ENCODE results near the gene PLEKHS1.

The PLEKHS1 gene

DNA sequence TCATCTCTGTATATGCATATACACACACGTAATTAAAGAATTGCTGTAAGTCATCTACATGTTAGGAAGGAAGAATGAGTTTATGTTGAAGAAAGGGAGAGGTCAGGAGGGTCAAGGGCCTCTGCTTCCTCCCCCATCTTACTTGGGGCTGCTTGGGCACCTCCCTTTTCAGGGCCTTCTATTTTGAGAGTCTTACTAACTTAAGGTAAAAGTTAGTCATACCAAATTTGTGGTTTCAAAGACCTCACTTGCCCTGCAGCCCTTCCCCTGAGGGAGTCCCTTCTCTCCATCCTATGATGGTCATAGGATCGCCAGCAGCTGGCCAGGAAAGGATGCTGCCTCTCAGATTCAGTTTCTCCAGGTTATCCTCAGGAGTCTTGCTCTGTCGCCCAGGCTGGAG, 2.6 kb downstream of the PLEKHS1 start:
- H3K27me3 ChIP-seq (ENCODE audit: insufficient read depth, poor library complexity, severe bottlenecking) = no peaks in the 10 kb centered on the region
- TF ChIP-seq SPI1 (IDR thresholded peaks at IDR 0.05; ENCODE audit: borderline replicate concordance, low read depth) (no peak), GABPA (IDR thresholded peaks at IDR 0.05; ENCODE audit: low read depth) (no peak), POLR2AphosphoS5 (IDR thresholded peaks at IDR 0.05; ENCODE audit: low read depth) (no peak)
- TF ChIP-seq, protein P1, sequence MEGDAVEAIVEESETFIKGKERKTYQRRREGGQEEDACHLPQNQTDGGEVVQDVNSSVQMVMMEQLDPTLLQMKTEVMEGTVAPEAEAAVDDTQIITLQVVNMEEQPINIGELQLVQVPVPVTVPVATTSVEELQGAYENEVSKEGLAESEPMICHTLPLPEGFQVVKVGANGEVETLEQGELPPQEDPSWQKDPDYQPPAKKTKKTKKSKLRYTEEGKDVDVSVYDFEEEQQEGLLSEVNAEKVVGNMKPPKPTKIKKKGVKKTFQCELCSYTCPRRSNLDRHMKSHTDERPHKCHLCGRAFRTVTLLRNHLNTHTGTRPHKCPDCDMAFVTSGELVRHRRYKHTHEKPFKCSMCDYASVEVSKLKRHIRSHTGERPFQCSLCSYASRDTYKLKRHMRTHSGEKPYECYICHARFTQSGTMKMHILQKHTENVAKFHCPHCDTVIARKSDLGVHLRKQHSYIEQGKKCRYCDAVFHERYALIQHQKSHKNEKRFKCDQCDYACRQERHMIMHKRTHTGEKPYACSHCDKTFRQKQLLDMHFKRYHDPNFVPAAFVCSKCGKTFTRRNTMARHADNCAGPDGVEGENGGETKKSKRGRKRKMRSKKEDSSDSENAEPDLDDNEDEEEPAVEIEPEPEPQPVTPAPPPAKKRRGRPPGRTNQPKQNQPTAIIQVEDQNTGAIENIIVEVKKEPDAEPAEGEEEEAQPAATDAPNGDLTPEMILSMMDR (IDR thresholded peaks at IDR 0.05; ENCODE audit: insufficient read depth, low read length) = no peak
- TF ChIP-seq, protein P2, sequence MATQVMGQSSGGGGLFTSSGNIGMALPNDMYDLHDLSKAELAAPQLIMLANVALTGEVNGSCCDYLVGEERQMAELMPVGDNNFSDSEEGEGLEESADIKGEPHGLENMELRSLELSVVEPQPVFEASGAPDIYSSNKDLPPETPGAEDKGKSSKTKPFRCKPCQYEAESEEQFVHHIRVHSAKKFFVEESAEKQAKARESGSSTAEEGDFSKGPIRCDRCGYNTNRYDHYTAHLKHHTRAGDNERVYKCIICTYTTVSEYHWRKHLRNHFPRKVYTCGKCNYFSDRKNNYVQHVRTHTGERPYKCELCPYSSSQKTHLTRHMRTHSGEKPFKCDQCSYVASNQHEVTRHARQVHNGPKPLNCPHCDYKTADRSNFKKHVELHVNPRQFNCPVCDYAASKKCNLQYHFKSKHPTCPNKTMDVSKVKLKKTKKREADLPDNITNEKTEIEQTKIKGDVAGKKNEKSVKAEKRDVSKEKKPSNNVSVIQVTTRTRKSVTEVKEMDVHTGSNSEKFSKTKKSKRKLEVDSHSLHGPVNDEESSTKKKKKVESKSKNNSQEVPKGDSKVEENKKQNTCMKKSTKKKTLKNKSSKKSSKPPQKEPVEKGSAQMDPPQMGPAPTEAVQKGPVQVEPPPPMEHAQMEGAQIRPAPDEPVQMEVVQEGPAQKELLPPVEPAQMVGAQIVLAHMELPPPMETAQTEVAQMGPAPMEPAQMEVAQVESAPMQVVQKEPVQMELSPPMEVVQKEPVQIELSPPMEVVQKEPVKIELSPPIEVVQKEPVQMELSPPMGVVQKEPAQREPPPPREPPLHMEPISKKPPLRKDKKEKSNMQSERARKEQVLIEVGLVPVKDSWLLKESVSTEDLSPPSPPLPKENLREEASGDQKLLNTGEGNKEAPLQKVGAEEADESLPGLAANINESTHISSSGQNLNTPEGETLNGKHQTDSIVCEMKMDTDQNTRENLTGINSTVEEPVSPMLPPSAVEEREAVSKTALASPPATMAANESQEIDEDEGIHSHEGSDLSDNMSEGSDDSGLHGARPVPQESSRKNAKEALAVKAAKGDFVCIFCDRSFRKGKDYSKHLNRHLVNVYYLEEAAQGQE (IDR thresholded peaks at IDR 0.05; ENCODE audit: insufficient replicate concordance, low read depth) = no peak

DNA sequence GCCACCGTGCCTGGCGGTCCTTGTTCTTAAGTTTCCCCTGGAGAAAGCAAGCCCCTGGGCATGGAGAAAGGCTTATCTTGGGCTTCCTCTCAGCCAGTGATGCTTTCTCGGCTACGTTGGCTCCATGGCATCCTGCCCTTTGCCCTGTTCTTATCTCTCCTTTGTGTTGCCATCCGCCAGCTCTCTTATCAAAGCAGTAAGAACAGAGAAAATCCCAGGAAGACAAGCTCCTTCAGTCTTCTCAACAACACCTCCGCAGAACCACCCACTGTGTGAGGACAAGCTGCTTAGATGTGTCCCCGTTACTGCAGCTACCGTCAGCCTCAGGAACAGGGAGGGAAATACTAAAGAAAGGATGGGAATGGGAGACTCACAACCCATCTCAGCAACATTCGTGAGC, 3.3 kb downstream of the PLEKHS1 start:
- Histone ChIP-seq H3K4me3 (replicated peaks; ENCODE audit: insufficient read depth, low read length) (no peak overlapping the region), H3K27ac (replicated peaks) (no peak overlapping the region), H3K27me3 (ENCODE audit: insufficient read depth, poor library complexity, severe bottlenecking) (no peaks in the 10 kb centered on the region)
- TF ChIP-seq, protein P1 (IDR thresholded peaks at IDR 0.05; ENCODE audit: insufficient read depth, low read length) = no peak
- TF ChIP-seq GABPA (IDR thresholded peaks at IDR 0.05; ENCODE audit: low read depth) (no peak), POLR2AphosphoS5 (IDR thresholded peaks at IDR 0.05; ENCODE audit: low read depth) (no peak), SPI1 (IDR thresholded peaks at IDR 0.05; ENCODE audit: borderline replicate concordance, low read depth) (no peak)
- TF ChIP-seq, protein P2 (IDR thresholded peaks at IDR 0.05; ENCODE audit: insufficient replicate concordance, low read depth) = no peak
- DNase-seq (ENCODE audit: low read depth in 1 of 2, low spot score in 1 of 2) = no peak

More for the DNA sequence above, 2.6 kb downstream of the PLEKHS1 start:
- no peak for DNase-seq (ENCODE audit: low read depth in 1 of 2, low spot score in 1 of 2)
- no peak overlapping the region for H3K4me3 ChIP-seq (replicated peaks; ENCODE audit: insufficient read depth, low read length)
- H3K27ac ChIP-seq (replicated peaks) = no peak overlapping the region

DNA sequence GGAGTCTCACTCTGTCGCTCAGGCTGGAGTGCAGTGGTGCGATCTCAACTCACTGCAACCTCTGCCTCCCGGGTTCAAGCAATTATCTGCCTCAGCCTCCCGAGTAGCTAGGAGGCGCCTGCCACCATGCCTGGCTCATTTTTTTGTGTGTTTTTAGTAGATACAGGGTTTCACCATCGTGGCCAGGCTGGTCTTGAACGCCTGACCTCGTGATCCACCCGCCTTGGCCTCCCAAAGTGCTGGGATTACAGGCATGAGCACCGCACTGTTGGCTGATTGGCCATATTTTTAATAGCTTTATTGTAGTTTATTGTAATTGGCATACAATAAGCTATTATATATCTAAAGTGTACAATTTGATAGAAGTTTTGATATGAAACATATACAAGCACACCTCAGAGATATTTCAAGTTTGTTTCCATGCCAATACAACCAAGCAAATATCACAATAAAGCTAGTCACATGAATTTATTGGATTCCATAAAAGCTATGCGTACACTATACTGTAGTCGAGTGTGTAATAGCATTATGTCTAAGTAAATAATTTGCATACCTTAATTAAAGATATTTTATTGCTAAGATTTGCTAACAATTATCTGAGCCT, 5.6 kb downstream of the PLEKHS1 start:
- Histone ChIP-seq H3K4me3 (replicated peaks; ENCODE audit: insufficient read depth, low read length) (no peak overlapping the region), H3K27ac (replicated peaks) (no peak overlapping the region), H3K27me3 (ENCODE audit: insufficient read depth, poor library complexity, severe bottlenecking) (peaks cover 4% of the 10 kb centered on the region)
- TF ChIP-seq GABPA (IDR thresholded peaks at IDR 0.05; ENCODE audit: low read depth) (no peak), SPI1 (IDR thresholded peaks at IDR 0.05; ENCODE audit: borderline replicate concordance, low read depth) (no peak), POLR2AphosphoS5 (IDR thresholded peaks at IDR 0.05; ENCODE audit: low read depth) (no peak)
- TF ChIP-seq, protein P2 (IDR thresholded peaks at IDR 0.05; ENCODE audit: insufficient replicate concordance, low read depth) = no peak
- TF ChIP-seq, protein P1 (IDR thresholded peaks at IDR 0.05; ENCODE audit: insufficient read depth, low read length) = no peak
- DNase-seq (ENCODE audit: low read depth in 1 of 2, low spot score in 1 of 2) = no peak

Data from HL-60 (cell line).